ENCODE results near the gene SCG3.

- no peak for TF ChIP-seq CTCF (IDR thresholded peaks at IDR 0.05; ENCODE audit: low read length)
- TF ChIP-seq EZH2 (IDR thresholded peaks at IDR 0.05; ENCODE audit: borderline replicate concordance, low read length) = no peak
Measured at GRCh38 chr15:51718746-51719145, 37.4 kb downstream of the SCG3 start.
